CD4-positive, alpha-beta T cell (primary cell): Measurements from ENCODE around the gene INTS6. TPM values are rescaled to one million over a fixed set of nuclear protein-coding genes. Genes with fewer than 3 reads are reported as not detected.

Experiments used
- ATAC-seq: fragments of 200-7000 bp; cut with Tn5 transposase; one replicate; pipeline ENCODE4 v1.10.0; 2022; ENCODE audit warnings: mild to moderate bottlenecking; ENCODE audit not compliant: poor library complexity
- CTCF ChIA-PET: fragments of 350-600 bp; sonication (Branson Sonifier 250); formaldehyde crosslinking; loops from one replicate; lab custom pipeline; 2021; ENCODE audit warnings: antibody characterized with exemption, inconsistent platforms; lab: Charles Lee
- POLR2A ChIA-PET: fragments of 350-600 bp; sonication (Branson Sonifier 250); formaldehyde crosslinking; loops from one replicate; lab custom pipeline; 2021; ENCODE audit warnings: antibody characterized with exemption, inconsistent platforms; lab: Charles Lee
- DNase-seq, 14 experiments: peaks; one replicate each; pipeline ENCODE4 v3.0.0-alpha.2; 2013 to 2020; ENCODE audit warnings: mixed read lengths in 2 of 14
- H3K27ac ChIP-seq, 2 donors: one replicate each; pipeline versions ENCODE4 v1.5.1 to v1.7.0; 2013; ENCODE audit warnings: low read length in 2 of 2, low read depth in 1 of 2, mild to moderate bottlenecking in 1 of 2
- H3K27me3 ChIP-seq, 2 experiments: 1 replicate in 1 of 2; 2 replicates in 1 of 2; pipeline versions ENCODE4 v1.6.1 to v1.7.0; 2013; ENCODE audit warnings: low read length in 2 of 2, control low read depth in 1 of 2, mild to moderate bottlenecking in 1 of 2, moderate library complexity in 1 of 2; ENCODE audit not compliant: insufficient read depth in 2 of 2, control insufficient read depth in 1 of 2
- H3K36me3 ChIP-seq: one replicate; pipeline ENCODE4 v1.6.1; 2013; ENCODE audit warnings: low read length, control low read depth; ENCODE audit not compliant: insufficient read depth
- H3K4me1 ChIP-seq: one replicate; pipeline ENCODE4 v1.6.1; 2013; ENCODE audit warnings: low read length, control low read depth; ENCODE audit not compliant: insufficient read depth
- H3K4me3 ChIP-seq: one replicate; pipeline ENCODE4 v1.5.1; 2013; ENCODE audit warnings: mild to moderate bottlenecking, low read length, moderate library complexity
- H3K9me3 ChIP-seq, 2 experiments: 1 replicate in 1 of 2; 2 replicates in 1 of 2; pipeline versions ENCODE4 v1.6.1 to v1.7.0; 2013; ENCODE audit warnings: low read length in 2 of 2, mild to moderate bottlenecking in 2 of 2, control low read depth in 1 of 2, moderate library complexity in 1 of 2; ENCODE audit not compliant: control insufficient read depth in 1 of 2, insufficient read depth in 1 of 2
- H3K27ac Mint-ChIP-seq: one replicate; pipeline ENCODE4 v1.8.0; 2020; ENCODE audit warnings: mixed read lengths
- H3K27me3 Mint-ChIP-seq: one replicate; pipeline ENCODE4 v1.8.0; 2021; ENCODE audit warnings: mixed read lengths
- H3K36me3 Mint-ChIP-seq: one replicate; pipeline ENCODE4 v1.8.0; 2021; ENCODE audit warnings: low read depth, mixed read lengths
- H3K4me1 Mint-ChIP-seq: one replicate; pipeline ENCODE4 v1.8.0; 2021; ENCODE audit warnings: low read depth, mixed read lengths
- H3K4me3 Mint-ChIP-seq: one replicate; pipeline ENCODE4 v1.8.0; 2020; ENCODE audit warnings: mild to moderate bottlenecking, mixed read lengths
- H3K9me3 Mint-ChIP-seq: one replicate; pipeline ENCODE4 v1.8.0; 2020; ENCODE audit warnings: mixed read lengths
- CTCF ChIP-seq: fragments of 200-600 bp; IDR thresholded peaks from one replicate; pipeline ENCODE4 v1.8.0; 2022; ENCODE audit warnings: antibody characterized with exemption, mild to moderate bottlenecking
- intact Hi-C, 2 experiments: fragments of 100-400 bp; cut with DNase I in 1 of 2; cut with micrococcal nuclease in 1 of 2; formaldehyde crosslinking; loops; one replicate each; pipeline versions ENCODE4 v1.15.1 to v1.9.0; 2023 to 2025; cut with DNase I, micrococcal nuclease
- total RNA-seq, 174 experiments: library from RNA in 2 of 174; stranded (reverse) in 2 of 174; gene quantifications; one replicate each; pipeline ENCODE4 v1.2.3 and lab custom pipeline; 2021 to 2026

Gene INTS6
- total RNA-seq, 2 experiments from 2014 or later, result 40.8 to 45.8 TPM

- Mint-ChIP-seq H3K27ac (no peak overlapping the region), H3K9me3 (no peaks in the 10 kb centered on the region), H3K4me3 (no peak overlapping the region), H3K27me3 (no peaks in the 10 kb centered on the region), H3K4me1 (no peaks in the 10 kb centered on the region), H3K36me3 (no peaks in the 10 kb centered on the region)
- H3K4me3 ChIP-seq, result no peak overlapping the region
- CTCF ChIA-PET, result no interaction called here
- H3K27me3 ChIP-seq, result no peaks in the 10 kb centered on the region
- DNase-seq, result no peak
- H3K4me1 ChIP-seq, result no peaks in the 10 kb centered on the region
- H3K27ac ChIP-seq, result no peak overlapping the region
- POLR2A ChIA-PET, result no interaction called here
- no peak for TF ChIP-seq CTCF
- ATAC-seq, result no peak
- H3K36me3 ChIP-seq, result no peaks in the 10 kb centered on the region
- H3K9me3 ChIP-seq, result no peaks in the 10 kb centered on the region
- intact Hi-C loops, result no loop called here
These were observed 110.1 kb downstream of the INTS6 start for GRCh38 chr13:51342706-51343105.

DNA sequence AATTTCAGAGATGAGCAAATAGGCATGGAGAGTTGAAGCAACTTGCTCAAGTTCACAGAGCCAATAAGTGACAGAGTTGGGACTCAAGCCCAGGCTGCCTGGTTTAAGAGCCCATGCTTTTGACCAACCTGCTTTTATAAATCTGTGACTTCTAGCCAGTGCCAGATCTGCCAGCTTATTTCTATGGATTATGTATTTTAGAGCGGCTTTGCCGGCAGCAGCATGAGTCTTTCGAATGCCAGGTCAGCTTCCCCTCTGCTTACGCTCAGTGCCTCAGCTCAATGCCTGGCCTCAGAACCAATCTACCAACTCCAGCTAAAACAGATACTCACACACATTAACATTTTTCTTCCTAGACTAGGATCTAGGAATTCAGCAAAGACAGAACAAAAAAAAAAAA, 111.0 kb downstream of the INTS6 start:
- Histone ChIP-seq H3K4me1 (no peaks in the 10 kb centered on the region), H3K36me3 (no peaks in the 10 kb centered on the region), H3K27ac (no peak overlapping the region), H3K27me3 (no peaks in the 10 kb centered on the region), H3K4me3 (no peak overlapping the region), H3K9me3 (no peaks in the 10 kb centered on the region)
- no peak for DNase-seq
- Mint-ChIP-seq H3K9me3 (no peaks in the 10 kb centered on the region), H3K27me3 (no peaks in the 10 kb centered on the region), H3K36me3 (no peaks in the 10 kb centered on the region), H3K27ac (no peak overlapping the region), H3K4me3 (no peak overlapping the region), H3K4me1 (no peaks in the 10 kb centered on the region)
- intact Hi-C loops, result no loop called here
- ATAC-seq, result no peak
- TF ChIP-seq CTCF, result no peak
- ChIA-PET CTCF (interaction anchor here (0.7 kb wide), 1 partner anchor 651 kb away, joined by 3 read pairs; no protein-coding TSS in a partner anchor), POLR2A (no interaction called here)

GRCh38 chr13:51341232-51341631, 111.6 kb downstream of the INTS6 start:
- Mint-ChIP-seq H3K4me3 (no peak overlapping the region), H3K4me1 (no peaks in the 10 kb centered on the region), H3K36me3 (no peaks in the 10 kb centered on the region), H3K27me3 (no peaks in the 10 kb centered on the region), H3K9me3 (no peaks in the 10 kb centered on the region), H3K27ac (no peak overlapping the region)
- H3K27me3 ChIP-seq, result no peaks in the 10 kb centered on the region
- no peak for ATAC-seq
- no peak overlapping the region for H3K4me3 ChIP-seq
- no peaks in the 10 kb centered on the region for H3K9me3 ChIP-seq
- intact Hi-C loops, result no loop called here
- CTCF ChIA-PET, result interaction anchor here (0.7 kb wide), 1 partner anchor 652 kb away, joined by 3 read pairs; no protein-coding TSS in a partner anchor
- no peak overlapping the region for H3K27ac ChIP-seq
- no peaks in the 10 kb centered on the region for H3K36me3 ChIP-seq
- H3K4me1 ChIP-seq, result no peaks in the 10 kb centered on the region
- TF ChIP-seq CTCF, result no peak
- DNase-seq, result no peak
- POLR2A ChIA-PET, result no interaction called here
